Effector memory CD8-positive, alpha-beta T cell (primary cell): ENCODE data around the gene FBXL22.
A peak's percentile ranks its signal among the peaks of the same experiment; 100 is the strongest.

ENCODE experiments used
- ATAC-seq: fragments of 150-1000 bp; cut with Tn5 transposase; replicated peaks from 2 replicates; pipeline ENCODE4 v1.10.0; 2021; ENCODE audit warnings: mild to moderate bottlenecking, moderate library complexity
- DNase-seq, 3 experiments: peaks; one replicate each; pipeline ENCODE4 v3.0.0; 2021
- H3K27ac Mint-ChIP-seq, 2 donors: one replicate each; pipeline ENCODE4 v1.8.0; 2022; ENCODE audit warnings: mild to moderate bottlenecking in 2 of 2, mixed read lengths in 2 of 2, moderate library complexity in 2 of 2
- H3K27me3 Mint-ChIP-seq, 2 donors: one replicate each; pipeline ENCODE4 v1.8.0; 2022; ENCODE audit warnings: mixed read lengths in 2 of 2
- H3K36me3 Mint-ChIP-seq: one replicate; pipeline ENCODE4 v1.8.0; 2022; ENCODE audit warnings: mild to moderate bottlenecking, moderate library complexity, mixed read lengths; ENCODE audit not compliant: insufficient read depth
- H3K4me1 Mint-ChIP-seq, 2 donors: one replicate each; pipeline ENCODE4 v1.8.0; 2022; ENCODE audit warnings: low read depth in 2 of 2, mixed read lengths in 2 of 2
- H3K4me3 Mint-ChIP-seq, 2 donors: one replicate each; pipeline ENCODE4 v1.8.0; 2022; ENCODE audit warnings: mild to moderate bottlenecking in 2 of 2, mixed read lengths in 2 of 2, moderate library complexity in 2 of 2
- H3K9me3 Mint-ChIP-seq, 2 donors: one replicate each; pipeline ENCODE4 v1.8.0; 2022; ENCODE audit warnings: mixed read lengths in 2 of 2

Gene FBXL22

GRCh38 chr15:63598473-63599400 lies 1.6 kb downstream of the FBXL22 start:
- Mint-ChIP-seq H3K36me3 (peaks cover 49% of the 10 kb centered on the region), H3K27ac (peak overlapping the region; percentile 91 to 92), H3K27me3 (no peaks in the 10 kb centered on the region), H3K4me3 (peak overlapping the region; percentile 86), H3K9me3 (no peaks in the 10 kb centered on the region), H3K4me1 (peaks cover 30 to 41% of the 10 kb centered on the region in 2 donors)
- DNase-seq (no peak), ATAC-seq (no peak)

- H3K27me3 Mint-ChIP-seq: no peaks in the 10 kb centered on the region
- H3K4me1 Mint-ChIP-seq: peaks cover 30 to 41% of the 10 kb centered on the region in 2 donors
- H3K9me3 Mint-ChIP-seq: no peaks in the 10 kb centered on the region
- peak overlapping the region; percentile 86 for H3K4me3 Mint-ChIP-seq
- peak overlapping the region; percentile 91 to 92 for H3K27ac Mint-ChIP-seq
- no peak for ATAC-seq
- H3K36me3 Mint-ChIP-seq: peaks cover 44% of the 10 kb centered on the region
- no peak for DNase-seq
Measured at GRCh38 chr15:63599401-63600000, 2.3 kb downstream of the FBXL22 start.

GRCh38 chr15:63600001-63600615 lies 2.9 kb downstream of the FBXL22 start:
- ATAC-seq: peak; percentile 1
- H3K27me3 Mint-ChIP-seq: no peaks in the 10 kb centered on the region
- no peaks in the 10 kb centered on the region for H3K9me3 Mint-ChIP-seq
- H3K4me3 Mint-ChIP-seq: peak overlapping the region; percentile 86
- no peak for DNase-seq
- H3K4me1 Mint-ChIP-seq: peaks cover 25 to 37% of the 10 kb centered on the region in 2 donors
- H3K27ac Mint-ChIP-seq: peak overlapping the region; percentile 91 to 92
- peaks cover 42% of the 10 kb centered on the region for H3K36me3 Mint-ChIP-seq

- Mint-ChIP-seq H3K4me3 (peak overlapping the region; percentile 86), H3K36me3 (peaks cover 43% of the 10 kb centered on the region), H3K4me1 (peaks cover 23 to 39% of the 10 kb centered on the region in 2 donors), H3K27me3 (no peaks in the 10 kb centered on the region), H3K9me3 (no peaks in the 10 kb centered on the region), H3K27ac (peak overlapping the region; percentile 91 to 92)
- peak; percentile 85 for ATAC-seq
- DNase-seq: peak; percentile 85 to 89 (median 86)
Measured at GRCh38 chr15:63600616-63601025, 3.4 kb downstream of the FBXL22 start.

- peak; percentile 28 for ATAC-seq
- Mint-ChIP-seq H3K27ac (peak overlapping the region; percentile 91 to 92), H3K27me3 (no peaks in the 10 kb centered on the region), H3K4me3 (peak overlapping the region; percentile 86), H3K4me1 (peaks cover 24 to 39% of the 10 kb centered on the region in 2 donors), H3K9me3 (no peaks in the 10 kb centered on the region), H3K36me3 (peaks cover 46% of the 10 kb centered on the region)
- peak; percentile 31 to 41 (median 36) for DNase-seq
Measured at GRCh38 chr15:63601026-63601703, 4.0 kb downstream of the FBXL22 start.

- H3K27me3 Mint-ChIP-seq: no peaks in the 10 kb centered on the region
- peaks cover 24 to 40% of the 10 kb centered on the region in 2 donors for H3K4me1 Mint-ChIP-seq
Measured at GRCh38 chr15:63601704-63602185, 4.6 kb downstream of the FBXL22 start.

GRCh38 chr15:63602595-63602994 lies 5.4 kb downstream of the FBXL22 start:
- DNase-seq (no peak), ATAC-seq (no peak)
- Mint-ChIP-seq H3K9me3 (no peaks in the 10 kb centered on the region), H3K27me3 (no peaks in the 10 kb centered on the region), H3K27ac (peak overlapping the region; percentile 77 to 91), H3K36me3 (peaks cover 54% of the 10 kb centered on the region), H3K4me1 (peaks cover 26 to 39% of the 10 kb centered on the region in 2 donors), H3K4me3 (peak overlapping the region; percentile 86)

More at GRCh38 chr15:63601704-63602185, 4.6 kb downstream of the FBXL22 start:
- Mint-ChIP-seq H3K27ac (peak overlapping the region; percentile 91 to 92), H3K4me3 (peak overlapping the region; percentile 86), H3K9me3 (no peaks in the 10 kb centered on the region), H3K36me3 (peaks cover 47% of the 10 kb centered on the region)
- ATAC-seq (no peak), DNase-seq (no peak)

GRCh38 chr15:63603516-63603915 lies 6.3 kb downstream of the FBXL22 start:
- peak overlapping the region; percentile 57 to 77 for H3K27ac Mint-ChIP-seq
- H3K9me3 Mint-ChIP-seq: no peaks in the 10 kb centered on the region
- peaks cover 26 to 42% of the 10 kb centered on the region in 2 donors for H3K4me1 Mint-ChIP-seq
- H3K27me3 Mint-ChIP-seq: no peaks in the 10 kb centered on the region
- no peak overlapping the region for H3K4me3 Mint-ChIP-seq
- DNase-seq (no peak), ATAC-seq (no peak)
- H3K36me3 Mint-ChIP-seq: peaks cover 62% of the 10 kb centered on the region

- peak overlapping the region in 1 of 2 donors; percentile 14 for H3K4me3 Mint-ChIP-seq
- peak overlapping the region in 1 of 2 donors; percentile 90 for H3K27ac Mint-ChIP-seq
- ATAC-seq (no peak), DNase-seq (no peak)
- no peaks in the 10 kb centered on the region for H3K27me3 Mint-ChIP-seq
- H3K9me3 Mint-ChIP-seq: no peaks in the 10 kb centered on the region
- H3K36me3 Mint-ChIP-seq: peaks cover 69% of the 10 kb centered on the region
- H3K4me1 Mint-ChIP-seq: peaks cover 26 to 41% of the 10 kb centered on the region in 2 donors
Measured at GRCh38 chr15:63604281-63604680, 7.1 kb downstream of the FBXL22 start.

- DNase-seq (no peak), ATAC-seq (no peak)
- H3K36me3 Mint-ChIP-seq: peaks cover 71% of the 10 kb centered on the region
- peak overlapping the region in 1 of 2 donors; percentile 90 for H3K27ac Mint-ChIP-seq
- H3K4me3 Mint-ChIP-seq: peak overlapping the region in 1 of 2 donors; percentile 14
- peaks cover 24 to 39% of the 10 kb centered on the region in 2 donors for H3K4me1 Mint-ChIP-seq
- H3K9me3 Mint-ChIP-seq: no peaks in the 10 kb centered on the region
- no peaks in the 10 kb centered on the region for H3K27me3 Mint-ChIP-seq
Measured at GRCh38 chr15:63605036-63605435, 7.8 kb downstream of the FBXL22 start.

- no peaks in the 10 kb centered on the region for H3K9me3 Mint-ChIP-seq
- ATAC-seq (peak; percentile 38), DNase-seq (peak; percentile 19 to 36 (median 33))
- peaks cover 30 to 45% of the 10 kb centered on the region in 2 donors for H3K4me1 Mint-ChIP-seq
- H3K4me3 Mint-ChIP-seq: peak overlapping the region; percentile 25 to 61
- H3K36me3 Mint-ChIP-seq: peaks cover 64% of the 10 kb centered on the region
- no peaks in the 10 kb centered on the region for H3K27me3 Mint-ChIP-seq
- peak overlapping the region; percentile 82 to 90 for H3K27ac Mint-ChIP-seq
Measured at GRCh38 chr15:63605816-63606215, 8.6 kb downstream of the FBXL22 start.

- no peaks in the 10 kb centered on the region for H3K9me3 Mint-ChIP-seq
- H3K36me3 Mint-ChIP-seq: peaks cover 60% of the 10 kb centered on the region
- H3K4me1 Mint-ChIP-seq: peaks cover 33 to 47% of the 10 kb centered on the region in 2 donors
- peak overlapping the region; percentile 25 to 61 for H3K4me3 Mint-ChIP-seq
- ATAC-seq (no peak), DNase-seq (no peak)
- peak overlapping the region; percentile 82 to 90 for H3K27ac Mint-ChIP-seq
- H3K27me3 Mint-ChIP-seq: no peaks in the 10 kb centered on the region
Measured at GRCh38 chr15:63606308-63606707, 9.1 kb downstream of the FBXL22 start.
